Bronchial epithelial cell (primary cell): ENCODE results near the gene RWDD3. TPM values are rescaled to one million over a fixed set of nuclear protein-coding genes. Genes with fewer than 3 reads are reported as not detected.

Experiments
- DNase-seq: peaks from one replicate; pipeline ENCODE4 v3.0.0-alpha.2; 2010; ENCODE audit warnings: low read depth
- FAIRE-seq: peaks from 2 replicates; lab custom pipeline; 2011; peaks lifted over from hg19 to GRCh38; lab: Jason Lieb, UNC
- H3K27me3 ChIP-seq: 2 replicates; pipeline ENCODE4 v1.5.1; 2011; ENCODE audit warnings: low read length; ENCODE audit not compliant: control insufficient read depth, insufficient read depth
- H3K36me3 ChIP-seq: 2 replicates; pipeline ENCODE4 v1.5.1; 2011; ENCODE audit warnings: low read length; ENCODE audit not compliant: control insufficient read depth, insufficient read depth
- H3K4me3 ChIP-seq: 2 replicates; pipeline ENCODE4 v1.5.1; 2011; ENCODE audit warnings: mild to moderate bottlenecking, low read depth, low read length, control low read depth
- total RNA-seq: library from RNA; depleted of rRNA; stranded (reverse); fragments of >200 nt; gene quantifications from 2 replicates; pipeline ENCODE4 v1.2.1, GENCODE V29; 2014
- TF ChIP-seq, protein P1 (sequence below): IDR thresholded peaks from 2 replicates; pipeline ENCODE4 v1.5.1; 2011; ENCODE audit warnings: mild to moderate bottlenecking, moderate library complexity, low read length, control low read depth, inconsistent platforms; ENCODE audit not compliant: insufficient read depth, severe bottlenecking

The RWDD3 gene
- total RNA-seq, 1 donor from 2014 or later, result 8.4 TPM

GRCh38 chr1:95265106-95265505 is 31.1 kb downstream of the RWDD3 start:
- Histone ChIP-seq H3K4me3 (no peak overlapping the region), H3K27me3 (no peaks in the 10 kb centered on the region), H3K36me3 (no peaks in the 10 kb centered on the region)
- TF ChIP-seq, protein P1, sequence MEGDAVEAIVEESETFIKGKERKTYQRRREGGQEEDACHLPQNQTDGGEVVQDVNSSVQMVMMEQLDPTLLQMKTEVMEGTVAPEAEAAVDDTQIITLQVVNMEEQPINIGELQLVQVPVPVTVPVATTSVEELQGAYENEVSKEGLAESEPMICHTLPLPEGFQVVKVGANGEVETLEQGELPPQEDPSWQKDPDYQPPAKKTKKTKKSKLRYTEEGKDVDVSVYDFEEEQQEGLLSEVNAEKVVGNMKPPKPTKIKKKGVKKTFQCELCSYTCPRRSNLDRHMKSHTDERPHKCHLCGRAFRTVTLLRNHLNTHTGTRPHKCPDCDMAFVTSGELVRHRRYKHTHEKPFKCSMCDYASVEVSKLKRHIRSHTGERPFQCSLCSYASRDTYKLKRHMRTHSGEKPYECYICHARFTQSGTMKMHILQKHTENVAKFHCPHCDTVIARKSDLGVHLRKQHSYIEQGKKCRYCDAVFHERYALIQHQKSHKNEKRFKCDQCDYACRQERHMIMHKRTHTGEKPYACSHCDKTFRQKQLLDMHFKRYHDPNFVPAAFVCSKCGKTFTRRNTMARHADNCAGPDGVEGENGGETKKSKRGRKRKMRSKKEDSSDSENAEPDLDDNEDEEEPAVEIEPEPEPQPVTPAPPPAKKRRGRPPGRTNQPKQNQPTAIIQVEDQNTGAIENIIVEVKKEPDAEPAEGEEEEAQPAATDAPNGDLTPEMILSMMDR, result no peak
- no peak for FAIRE-seq
- no peak for DNase-seq

GRCh38 chr1:95276429-95276828 is 42.4 kb downstream of the RWDD3 start:
- Histone ChIP-seq H3K36me3 (no peaks in the 10 kb centered on the region), H3K4me3 (no peak overlapping the region), H3K27me3 (no peaks in the 10 kb centered on the region)
- TF ChIP-seq, protein P1, result no peak
- DNase-seq (no peak), FAIRE-seq (no peak)

DNA sequence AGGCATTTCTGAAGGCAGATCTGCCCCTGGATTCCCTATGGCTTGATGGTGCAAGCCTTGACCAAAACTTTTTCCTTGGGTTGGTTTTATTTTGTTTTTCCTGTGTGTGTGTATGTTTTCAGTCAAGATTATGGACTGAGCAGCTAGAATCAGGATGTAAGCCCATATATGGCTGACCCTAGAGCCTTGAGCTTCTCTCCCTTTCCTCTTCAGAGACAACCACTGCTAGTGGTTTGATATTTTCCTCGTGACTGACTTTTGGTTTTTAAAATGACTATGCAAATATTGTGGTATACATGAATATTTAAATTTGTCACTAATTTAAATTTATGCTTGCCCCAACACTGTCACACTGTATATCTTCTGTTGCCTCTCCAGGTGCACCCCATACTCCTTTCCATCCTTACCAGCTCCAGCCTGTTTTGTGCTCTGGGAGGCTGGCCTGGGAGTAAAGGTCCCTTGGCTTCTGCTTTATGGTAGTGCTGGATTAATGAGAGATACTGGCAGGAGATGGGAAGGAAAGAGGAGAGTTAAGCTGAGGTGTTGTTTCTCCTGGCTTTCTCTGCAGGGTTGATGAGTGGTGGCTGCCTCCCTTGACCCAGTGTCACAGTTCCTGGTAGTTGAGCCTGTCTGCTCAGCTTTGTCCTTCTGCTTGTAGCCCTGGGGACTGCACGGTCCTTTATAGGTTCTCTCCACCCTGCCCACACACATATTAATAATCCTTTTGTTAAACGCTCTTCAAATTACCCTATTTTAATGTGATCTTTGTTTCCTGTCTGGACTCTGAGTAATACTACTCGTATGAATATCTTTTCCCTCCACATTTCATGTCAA is 44.4 kb downstream of the RWDD3 start:
- TF ChIP-seq, protein P1, result no peak
- FAIRE-seq, result no peak

GRCh38 chr1:95281781-95282517 is 47.9 kb downstream of the RWDD3 start:
- no peak for DNase-seq
- TF ChIP-seq, protein P1, result no peak
- Histone ChIP-seq H3K4me3 (no peak overlapping the region), H3K27me3 (no peaks in the 10 kb centered on the region), H3K36me3 (no peaks in the 10 kb centered on the region)
- no peak for FAIRE-seq

More for the DNA sequence above, 44.4 kb downstream of the RWDD3 start:
- no peak overlapping the region for H3K4me3 ChIP-seq
- DNase-seq, result no peak
- H3K27me3 ChIP-seq, result no peaks in the 10 kb centered on the region
- no peaks in the 10 kb centered on the region for H3K36me3 ChIP-seq

DNA sequence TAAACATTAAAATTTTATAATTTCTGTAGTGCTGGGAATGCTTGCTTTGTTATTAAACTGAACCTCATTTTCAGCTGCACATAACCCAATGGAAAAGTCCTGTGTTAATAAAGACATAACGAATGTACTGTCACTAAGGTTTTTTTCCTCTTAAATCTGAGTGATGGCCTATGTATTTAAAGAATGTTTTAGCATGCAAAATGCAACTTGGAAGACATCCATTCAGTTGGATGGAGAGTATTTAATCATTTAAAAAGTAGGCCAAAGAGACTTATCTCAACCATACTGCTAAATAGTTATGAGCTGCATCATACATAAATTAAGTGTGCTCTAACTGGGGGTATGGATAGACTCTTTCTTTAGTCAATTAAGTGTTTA is 48.5 kb downstream of the RWDD3 start:
- Histone ChIP-seq H3K36me3 (no peaks in the 10 kb centered on the region), H3K27me3 (no peaks in the 10 kb centered on the region), H3K4me3 (no peak overlapping the region)
- TF ChIP-seq, protein P1, result no peak
- no peak for FAIRE-seq
- no peak for DNase-seq
